Gastroesophageal sphincter (tissue), 3 donors: ENCODE measurements around the gene MLXIP.

ENCODE experiments used
- POLR2A ChIP-seq, 2 donors: fragments of 450-650 bp; IDR thresholded peaks; one replicate each; pipeline ENCODE4 v1.6.1; 2017; ENCODE audit warnings: antibody characterized with exemption in 2 of 2, mild to moderate bottlenecking in 2 of 2, moderate library complexity in 1 of 2
- POLR2AphosphoS5 ChIP-seq: sonication (generic); formaldehyde crosslinking; IDR thresholded peaks from one replicate; pipeline ENCODE4 v1.6.1; 2017; ENCODE audit warnings: antibody characterized with exemption
- TF ChIP-seq, protein P1 (sequence below), 4 experiments: fragments of 200-600 bp in 2 of 4; fragments of 450-650 bp in 2 of 4; sonication (generic) in 1 of 4; IDR thresholded peaks; one replicate each; pipeline ENCODE4 v1.5.1; 2017 to 2019; ENCODE audit warnings: antibody characterized with exemption in 4 of 4, mild to moderate bottlenecking in 2 of 4, moderate library complexity in 2 of 4

DNA sequence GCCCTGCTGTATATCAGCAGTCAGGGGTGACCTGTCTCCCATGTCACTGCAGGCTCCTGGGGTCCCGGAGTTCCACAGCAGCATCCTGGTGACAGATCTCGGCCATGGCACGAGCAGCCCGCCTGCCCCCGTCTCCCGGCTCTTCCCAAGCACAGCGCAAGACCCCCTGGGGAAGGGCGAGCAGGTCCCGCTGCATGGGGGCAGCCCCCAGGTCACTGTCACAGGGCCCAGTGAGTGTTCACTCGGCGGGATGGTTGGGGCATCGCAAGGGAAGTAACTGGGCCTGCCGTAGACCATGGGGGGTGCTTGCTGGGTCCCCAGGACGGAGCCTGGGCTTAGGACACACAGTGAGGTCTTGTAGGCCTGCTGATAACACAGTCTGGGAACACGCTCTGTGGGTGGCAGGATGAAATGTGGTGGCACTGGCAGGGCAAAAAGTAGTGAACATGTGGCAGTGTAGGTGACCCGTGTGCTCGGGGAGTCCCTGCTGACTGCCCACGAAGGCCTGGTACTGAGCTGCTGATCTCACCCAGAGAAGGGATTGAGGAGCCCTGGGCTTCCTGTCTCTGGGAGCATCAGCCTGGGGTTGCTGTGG is 57.0 kb downstream of the MLXIP start:
- TF ChIP-seq, protein P1, sequence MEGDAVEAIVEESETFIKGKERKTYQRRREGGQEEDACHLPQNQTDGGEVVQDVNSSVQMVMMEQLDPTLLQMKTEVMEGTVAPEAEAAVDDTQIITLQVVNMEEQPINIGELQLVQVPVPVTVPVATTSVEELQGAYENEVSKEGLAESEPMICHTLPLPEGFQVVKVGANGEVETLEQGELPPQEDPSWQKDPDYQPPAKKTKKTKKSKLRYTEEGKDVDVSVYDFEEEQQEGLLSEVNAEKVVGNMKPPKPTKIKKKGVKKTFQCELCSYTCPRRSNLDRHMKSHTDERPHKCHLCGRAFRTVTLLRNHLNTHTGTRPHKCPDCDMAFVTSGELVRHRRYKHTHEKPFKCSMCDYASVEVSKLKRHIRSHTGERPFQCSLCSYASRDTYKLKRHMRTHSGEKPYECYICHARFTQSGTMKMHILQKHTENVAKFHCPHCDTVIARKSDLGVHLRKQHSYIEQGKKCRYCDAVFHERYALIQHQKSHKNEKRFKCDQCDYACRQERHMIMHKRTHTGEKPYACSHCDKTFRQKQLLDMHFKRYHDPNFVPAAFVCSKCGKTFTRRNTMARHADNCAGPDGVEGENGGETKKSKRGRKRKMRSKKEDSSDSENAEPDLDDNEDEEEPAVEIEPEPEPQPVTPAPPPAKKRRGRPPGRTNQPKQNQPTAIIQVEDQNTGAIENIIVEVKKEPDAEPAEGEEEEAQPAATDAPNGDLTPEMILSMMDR (IDR thresholded peaks at IDR 0.05), result no peak
- no peak for TF ChIP-seq POLR2A (IDR thresholded peaks at IDR 0.05)
- TF ChIP-seq POLR2AphosphoS5, result no peak
